ENCODE results near the gene SETD7. TPM values are rescaled to one million over a fixed set of nuclear protein-coding genes. Genes with fewer than 3 reads are reported as not detected.

The SETD7 gene
- total and polyA plus RNA-seq, 2 of the 8 experiments (the other 6 are each of a cell fraction or from before 2014, with no cell fraction given), result 1.5 to 4.6 TPM

GRCh38 chr4:139509727-139510410, 46.1 kb downstream of the SETD7 start:
- H2BK12ac ChIP-seq (ENCODE audit: low read depth, low read length), result no peak overlapping the region
- H2AK5ac ChIP-seq (ENCODE audit: low read depth, low read length), result no peak overlapping the region
- no peaks in the 10 kb centered on the region for H3K79me2 ChIP-seq (ENCODE audit: control insufficient read depth in 1 of 2, insufficient read depth in 2 of 2, low read length in 2 of 2)
- H2BK120ac ChIP-seq (replicated peaks; ENCODE audit: low read depth, low read length), result no peak overlapping the region
- no peak overlapping the region for H2BK5ac ChIP-seq (ENCODE audit: low read depth, low read length)
- H3K56ac ChIP-seq (replicated peaks; ENCODE audit: insufficient read length, low read depth, low read length), result no peak overlapping the region
- no peak overlapping the region for H2BK20ac ChIP-seq (ENCODE audit: low read length)
- H3K4me3 ChIP-seq (ENCODE audit: extremely low read depth in 1 of 4, insufficient read depth in 2 of 4, low read depth in 3 of 4, low read length in 4 of 4), result no peak overlapping the region
- no peaks in the 10 kb centered on the region for H3K9me3 ChIP-seq (ENCODE audit: insufficient read depth in 2 of 2, low read depth in 1 of 2, low read length in 1 of 2)
- H4K8ac ChIP-seq (ENCODE audit: extremely low read depth, insufficient read depth, low read length), result no peak overlapping the region
- no peak overlapping the region for H3K9ac ChIP-seq (replicated peaks in 1 of 4; ENCODE audit: extremely low read depth in 1 of 4, low read depth in 3 of 4, low read length in 3 of 4)
- H3K27ac ChIP-seq (ENCODE audit: low read depth, low read length), result no peak overlapping the region
- H3K23ac ChIP-seq (ENCODE audit: insufficient read length), result no peak overlapping the region
- H3K27me3 ChIP-seq (replicated peaks in 1 of 4; ENCODE audit: control insufficient read depth in 3 of 4, extremely low read depth in 1 of 4, insufficient read depth in 3 of 4, low read length in 3 of 4), result no peaks in the 10 kb centered on the region
- DNase-seq (ENCODE audit: low read depth in 1 of 2, low spot score in 2 of 2), result no peak
- H3K79me1 ChIP-seq (ENCODE audit: low read depth, low read length), result no peaks in the 10 kb centered on the region
- 86% methylated on average over 6 of the region's 6 CpGs; no CpG with 5 or more reads in 1 of the 2 experiments for WGBS, 2 experiments (ENCODE audit: extremely low coverage in 1 of 2, insufficient coverage in 1 of 2, insufficient read length in 1 of 2, insufficient replicate concordance in 2 of 2, low coverage in 1 of 2, low lambda C conversion rate in 2 of 2, missing lambda C conversion rate in 1 of 2)
- H3K4me1 ChIP-seq (replicated peaks in 1 of 4; ENCODE audit: control insufficient read depth in 3 of 4, insufficient read depth in 4 of 4, low read length in 3 of 4), result peaks cover 0 to 9% (median 2%) of the 10 kb centered on the region in 4 experiments; a peak in 3 of 7 replicates
- no peak overlapping the region for H3K4ac ChIP-seq (replicated peaks; ENCODE audit: insufficient read length, low read depth, low read length)
- no peaks in the 10 kb centered on the region for H4K20me1 ChIP-seq (replicated peaks in 1 of 2; ENCODE audit: control insufficient read depth in 1 of 2, insufficient read depth in 2 of 2, low read length in 2 of 2)
- no peaks in the 10 kb centered on the region for H3K23me2 ChIP-seq (ENCODE audit: low read depth, low read length)
- H4K91ac ChIP-seq (replicated peaks; ENCODE audit: insufficient read length, low read length), result no peak overlapping the region
- H3K18ac ChIP-seq (ENCODE audit: extremely low read depth, low read length), result no peak overlapping the region
- TF ChIP-seq MAX (IDR thresholded peaks at IDR 0.05) (peak; percentile 14; the same call in 1 of the 2 replicates), RAD21 (IDR thresholded peaks at IDR 0.05 in 1 of 2, conservative IDR thresholded peaks at IDR 0.05 in 1 of 2; ENCODE audit: low read depth in 2 of 2, low read length in 2 of 2) (peak; percentile 71 to 79), POU5F1 (IDR thresholded peaks at IDR 0.05; ENCODE audit: low read depth, low read length) (no peak), YY1 (IDR thresholded peaks at IDR 0.05; ENCODE audit: low read depth, low read length) (0 out of 2 replicates have a peak, but pooled peaks have one; percentile 14), BACH1 (IDR thresholded peaks at IDR 0.05; ENCODE audit: low read length) (no peak), CTCF (IDR thresholded peaks at IDR 0.05; ENCODE audit: control extremely low read depth in 1 of 3, insufficient read depth in 1 of 3, low read depth in 1 of 3, low read length in 3 of 3) (peak; percentile 70 to 88 (median 80)), ZNF274 (IDR thresholded peaks at IDR 0.05; ENCODE audit: borderline replicate concordance, extremely low read depth, low read length) (no peak)
- no peak overlapping the region for H2AFZ ChIP-seq (ENCODE audit: low read length)
- ChIA-PET CTCF (ENCODE audit: partially characterized antibody) (interaction anchor here (0.6 to 4.8 kb wide), 33 partner anchors 8 to 192 kb away, joined by 3 to 38 read pairs (median 5); no protein-coding TSS in a partner anchor), POLR2A (ENCODE audit: partially characterized antibody) (interaction anchor here (1.0 to 1.2 kb wide), 2 partner anchors 40 to 125 kb away, joined by 3 to 4 read pairs; no protein-coding TSS in a partner anchor)
- H4K5ac ChIP-seq (ENCODE audit: insufficient read length, low read depth, low read length), result no peak overlapping the region
- H2BK15ac ChIP-seq (ENCODE audit: low read length), result no peak overlapping the region
- no peaks in the 10 kb centered on the region for H3K36me3 ChIP-seq (ENCODE audit: control insufficient read depth in 2 of 4, insufficient read depth in 4 of 4, low read length in 3 of 4)
- no peak overlapping the region for H3K4me2 ChIP-seq (ENCODE audit: insufficient read depth in 1 of 2, low read depth in 2 of 2, low read length in 2 of 2)
- H3K14ac ChIP-seq (ENCODE audit: insufficient read length), result no peak overlapping the region
- no peak for FAIRE-seq

Data from H1 (cell line).